HAP-1 (cell line): ENCODE data around the gene MAEA.

Experiments used
- DNase-seq, 2 experiments: peaks; one replicate each; pipeline ENCODE4 v3.0.0-alpha.2; 2016 to 2020; ENCODE audit warnings: low spot score in 2 of 2
- H3K27me3 ChIP-seq: fragments of 250-450 bp; sonication (Bioruptor Pico); 2 replicates; pipeline ENCODE4 v1.5.1; 2020; ENCODE audit warnings: low read depth, mild to moderate bottlenecking, moderate library complexity
- H3K36me3 ChIP-seq: fragments of 250-450 bp; sonication (Bioruptor Pico); replicated peaks from 2 replicates; pipeline ENCODE4 v1.5.1; 2020; ENCODE audit warnings: mild to moderate bottlenecking
- H3K4me1 ChIP-seq: fragments of 250-450 bp; sonication (Bioruptor Pico); 2 replicates; pipeline ENCODE4 v1.5.1; 2020; ENCODE audit warnings: mild to moderate bottlenecking
- H3K4me3 ChIP-seq: fragments of 250-450 bp; sonication (Bioruptor Pico); 2 replicates; pipeline ENCODE4 v1.5.1; 2020; ENCODE audit warnings: mild to moderate bottlenecking, moderate library complexity
- H3K9me3 ChIP-seq: fragments of 250-450 bp; sonication (Bioruptor Pico); 2 replicates; pipeline ENCODE4 v1.5.1; 2020; ENCODE audit warnings: mild to moderate bottlenecking, moderate library complexity
- in situ Hi-C: fragments of 300-500 bp; cut with MboI; formaldehyde crosslinking; loops from 3 replicates; pipeline ENCODE4 v1.14.3; 2020; ENCODE audit warnings: low sequenced_read_pairs, inconsistent platforms, mixed read lengths

MAEA gene

DNA sequence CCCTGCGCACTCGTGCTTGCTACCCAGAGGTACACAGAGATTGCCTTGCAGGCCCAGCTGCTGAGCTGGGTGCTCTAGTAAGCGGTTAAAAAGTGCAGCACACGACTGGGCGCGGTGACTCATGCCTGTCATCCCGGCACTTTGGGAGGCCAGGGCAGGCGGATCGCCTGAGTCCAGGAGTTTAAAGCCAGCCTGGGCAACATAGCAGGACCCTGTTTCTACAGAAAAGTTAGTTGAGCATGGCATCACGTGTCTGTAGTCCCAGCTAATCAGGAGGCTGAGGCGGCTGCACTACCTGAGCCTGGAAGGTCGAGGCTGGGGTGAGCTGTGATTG is 62.8 kb downstream of the MAEA start:
- in situ Hi-C loops, result loop anchor here (25.0 kb wide), 1 partner anchor 285 kb away; no protein-coding TSS in a partner anchor
- Histone ChIP-seq H3K27me3 (no peaks in the 10 kb centered on the region), H3K4me3 (no peak overlapping the region), H3K4me1 (peaks cover 2% of the 10 kb centered on the region; the same call in 1 of the 2 replicates), H3K9me3 (no peaks in the 10 kb centered on the region), H3K36me3 (peaks cover 29% of the 10 kb centered on the region)
- no peak for DNase-seq

GRCh38 chr4:1353186-1354055 is 63.7 kb downstream of the MAEA start:
- Histone ChIP-seq H3K4me3 (no peak overlapping the region), H3K27me3 (no peaks in the 10 kb centered on the region), H3K4me1 (0 out of 2 replicates have a peak, but pooled peaks cover 1% of the 10 kb centered on the region), H3K36me3 (peaks cover 29% of the 10 kb centered on the region), H3K9me3 (no peaks in the 10 kb centered on the region)
- in situ Hi-C loops, result loop anchor here (25.0 kb wide), 1 partner anchor 284 kb away; no protein-coding TSS in a partner anchor
- no peak for DNase-seq

DNA sequence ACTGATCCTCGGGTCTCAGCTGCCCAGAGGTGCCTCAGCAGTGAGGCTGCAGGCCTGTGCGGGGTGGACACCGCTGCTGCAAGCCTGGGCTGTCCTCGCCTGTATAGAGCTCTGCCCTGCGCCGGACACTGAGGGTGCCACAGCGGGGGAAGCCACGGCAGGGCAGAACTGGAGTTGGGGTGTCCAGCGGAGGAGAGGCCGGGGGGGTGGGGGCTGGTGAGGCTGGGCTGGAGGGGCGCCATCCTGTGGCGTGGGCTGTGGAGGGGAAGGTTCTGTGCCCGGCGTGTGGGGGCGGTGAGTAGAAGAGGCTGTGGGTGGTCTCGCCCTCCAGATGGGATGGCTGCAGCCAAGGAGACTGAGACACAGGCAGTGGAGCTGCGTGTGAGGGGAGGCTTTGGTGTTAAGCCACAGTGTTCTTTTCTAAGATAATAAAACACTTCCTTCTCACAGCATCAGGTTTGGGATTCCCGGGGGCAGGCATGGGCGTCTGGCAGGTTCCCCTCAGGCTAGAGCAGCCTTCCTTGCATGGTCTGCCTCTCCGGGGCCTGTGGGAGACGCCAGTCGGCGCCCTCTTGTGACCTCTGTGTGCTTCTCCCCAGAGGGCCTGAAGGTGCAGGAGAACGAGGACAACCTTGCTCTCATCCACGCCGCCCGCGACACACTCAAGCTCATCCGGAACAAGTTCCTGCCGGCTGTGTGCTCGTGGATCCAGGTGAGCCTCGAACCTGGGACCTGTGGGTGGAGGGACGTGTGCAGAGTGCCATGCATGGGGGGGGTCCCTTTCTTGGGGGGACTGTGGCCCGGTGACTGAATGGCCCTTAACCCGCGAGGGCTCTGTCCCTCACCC is 64.7 kb downstream of the MAEA start:
- Histone ChIP-seq H3K4me3 (no peak overlapping the region), H3K4me1 (no peaks in the 10 kb centered on the region), H3K36me3 (peaks cover 29% of the 10 kb centered on the region), H3K9me3 (no peaks in the 10 kb centered on the region), H3K27me3 (no peaks in the 10 kb centered on the region)
- DNase-seq, result no peak
- in situ Hi-C loops, result loop anchor here (25.0 kb wide), 1 partner anchor 283 kb away; no protein-coding TSS in a partner anchor

GRCh38 chr4:1354983-1355275 is 65.2 kb downstream of the MAEA start:
- H3K4me3 ChIP-seq, result no peak overlapping the region
- no peaks in the 10 kb centered on the region for H3K4me1 ChIP-seq
- in situ Hi-C loops, result loop anchor here (25.0 kb wide), 1 partner anchor 282 kb away; no protein-coding TSS in a partner anchor
- no peaks in the 10 kb centered on the region for H3K9me3 ChIP-seq
- peaks cover 29% of the 10 kb centered on the region for H3K36me3 ChIP-seq
- no peak for DNase-seq
- no peaks in the 10 kb centered on the region for H3K27me3 ChIP-seq

DNA sequence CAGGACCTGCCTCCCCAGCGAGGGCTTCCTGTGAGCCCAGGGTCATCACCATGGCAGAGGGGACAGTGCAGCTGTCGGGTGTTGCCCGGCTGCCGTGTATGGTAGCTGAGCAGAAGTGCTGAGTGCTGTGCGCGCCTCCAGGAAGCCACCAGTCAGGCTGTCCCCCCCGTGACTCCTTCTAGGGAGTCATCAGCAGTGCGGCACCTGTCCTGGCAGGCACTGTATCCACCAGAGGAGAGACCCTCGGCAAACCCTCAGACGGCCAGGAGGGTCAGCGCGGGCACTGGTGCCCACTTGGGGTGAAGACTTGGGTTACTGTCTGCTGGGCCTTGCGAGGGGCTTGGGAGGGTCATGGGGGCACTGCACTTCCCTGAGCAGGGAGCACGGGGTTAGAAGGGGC is 65.7 kb downstream of the MAEA start:
- H3K36me3 ChIP-seq, result peaks cover 26% of the 10 kb centered on the region
- H3K9me3 ChIP-seq, result no peaks in the 10 kb centered on the region
- DNase-seq, result no peak
- in situ Hi-C loops, result loop anchor here (25.0 kb wide), 1 partner anchor 282 kb away; no protein-coding TSS in a partner anchor
- H3K4me1 ChIP-seq, result no peaks in the 10 kb centered on the region
- H3K27me3 ChIP-seq, result no peaks in the 10 kb centered on the region
- no peak overlapping the region for H3K4me3 ChIP-seq

GRCh38 chr4:1356181-1356998 is 66.7 kb downstream of the MAEA start:
- in situ Hi-C loops, result loop anchor here (25.0 kb wide), 1 partner anchor 281 kb away; no protein-coding TSS in a partner anchor
- no peaks in the 10 kb centered on the region for H3K27me3 ChIP-seq
- no peaks in the 10 kb centered on the region for H3K9me3 ChIP-seq
- H3K36me3 ChIP-seq, result peaks cover 26% of the 10 kb centered on the region
- no peaks in the 10 kb centered on the region for H3K4me1 ChIP-seq
- DNase-seq, result peak; percentile 55 to 80
- H3K4me3 ChIP-seq, result no peak overlapping the region

DNA sequence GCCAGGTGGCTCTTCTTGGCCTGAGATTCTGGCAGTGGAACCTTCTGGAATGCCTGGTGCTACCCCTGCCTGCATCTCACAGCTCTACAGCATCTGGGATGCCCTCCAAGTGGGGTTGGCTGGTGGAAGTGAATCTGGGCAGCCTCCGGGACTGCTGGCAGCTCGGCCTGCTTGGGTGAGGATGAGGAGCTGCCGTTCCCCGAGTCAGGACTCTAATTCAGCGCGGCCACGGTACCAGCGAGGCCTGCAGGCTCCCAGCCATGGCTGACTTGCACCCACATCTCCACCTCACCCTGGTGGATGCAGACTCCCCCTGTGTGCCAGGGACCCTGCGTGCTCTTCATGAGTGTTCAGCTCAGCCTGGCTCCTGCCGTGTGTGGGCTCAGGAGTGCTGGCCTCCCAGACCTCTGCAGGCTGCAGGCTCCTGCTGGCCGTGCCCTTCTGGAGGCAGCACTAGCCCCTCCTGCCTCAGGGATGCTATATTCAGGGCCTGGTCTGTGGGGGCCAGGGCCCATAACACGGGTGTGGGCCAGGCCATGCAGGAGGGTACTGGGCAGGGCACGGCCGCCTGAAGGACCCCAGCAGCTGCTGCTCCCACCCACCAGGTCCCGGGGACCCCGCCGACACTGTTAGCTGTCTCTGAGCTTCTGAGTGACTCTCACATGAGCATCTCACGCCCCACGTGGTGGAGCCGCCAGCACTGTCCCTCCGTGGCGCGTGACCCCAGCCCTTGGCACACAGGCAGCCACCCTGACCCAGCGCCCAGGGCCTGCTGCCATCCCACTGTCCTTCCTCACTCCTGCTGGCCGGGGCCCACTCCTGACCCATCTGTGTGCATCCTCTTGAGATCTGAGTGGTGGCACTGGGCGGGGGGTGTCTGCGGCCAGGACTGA is 67.9 kb downstream of the MAEA start:
- H3K4me1 ChIP-seq, result no peaks in the 10 kb centered on the region
- H3K27me3 ChIP-seq, result no peaks in the 10 kb centered on the region
- in situ Hi-C loops, result loop anchor here (25.0 kb wide), 1 partner anchor 280 kb away; no protein-coding TSS in a partner anchor
- DNase-seq, result no peak
- no peaks in the 10 kb centered on the region for H3K9me3 ChIP-seq
- H3K36me3 ChIP-seq, result peaks cover 16% of the 10 kb centered on the region
- no peak overlapping the region for H3K4me3 ChIP-seq

- Histone ChIP-seq H3K4me1 (no peaks in the 10 kb centered on the region), H3K27me3 (no peaks in the 10 kb centered on the region), H3K9me3 (no peaks in the 10 kb centered on the region), H3K4me3 (no peak overlapping the region), H3K36me3 (peaks cover 6% of the 10 kb centered on the region)
- no peak for DNase-seq
- in situ Hi-C loops, result loop anchor here (25.0 kb wide), 1 partner anchor 279 kb away; no protein-coding TSS in a partner anchor
These were observed 68.9 kb downstream of the MAEA start for GRCh38 chr4:1358421-1359143.

- H3K27me3 ChIP-seq, result no peaks in the 10 kb centered on the region
- in situ Hi-C loops, result loop anchor here (25.0 kb wide), 1 partner anchor 278 kb away; no protein-coding TSS in a partner anchor
- DNase-seq, result no peak
- no peaks in the 10 kb centered on the region for H3K9me3 ChIP-seq
- H3K36me3 ChIP-seq, result peaks cover 6% of the 10 kb centered on the region
- no peak overlapping the region for H3K4me3 ChIP-seq
- H3K4me1 ChIP-seq, result no peaks in the 10 kb centered on the region
These were observed 69.4 kb downstream of the MAEA start for GRCh38 chr4:1359144-1359501.

GRCh38 chr4:1359976-1360375 is 70.3 kb downstream of the MAEA start:
- in situ Hi-C loops, result loop anchor here (25.0 kb wide), 1 partner anchor 277 kb away; no protein-coding TSS in a partner anchor
- H3K36me3 ChIP-seq, result peaks cover 6% of the 10 kb centered on the region
- H3K4me3 ChIP-seq, result no peak overlapping the region
- no peaks in the 10 kb centered on the region for H3K27me3 ChIP-seq
- DNase-seq, result no peak
- H3K4me1 ChIP-seq, result no peaks in the 10 kb centered on the region
- H3K9me3 ChIP-seq, result no peaks in the 10 kb centered on the region

GRCh38 chr4:1360423-1361283 is 71.0 kb downstream of the MAEA start:
- in situ Hi-C loops, result loop anchor here (25.0 kb wide), 1 partner anchor 277 kb away; no protein-coding TSS in a partner anchor
- no peak for DNase-seq
- H3K27me3 ChIP-seq, result no peaks in the 10 kb centered on the region

More at GRCh38 chr4:1360423-1361283, 71.0 kb downstream of the MAEA start:
- no peaks in the 10 kb centered on the region for H3K4me1 ChIP-seq
- peaks cover 6% of the 10 kb centered on the region for H3K36me3 ChIP-seq
- no peaks in the 10 kb centered on the region for H3K9me3 ChIP-seq
- H3K4me3 ChIP-seq, result no peak overlapping the region
